HepG2 (cell line): Measurements from ENCODE around the gene HACE1. TPM values are rescaled to one million over a fixed set of nuclear protein-coding genes. Genes with fewer than 3 reads are reported as not detected.

Source experiments
- ATAC-seq: fragments of 200-7000 bp; cut with Tn5 transposase; 3 replicates; pipeline ENCODE4 v1.9.1; 2020; ENCODE audit warnings: mild to moderate bottlenecking, moderate library complexity
- BruUV-seq: library from RNA; stranded (reverse); fragments of 400-500 nt; replicated peaks from 2 replicates; lab custom pipeline; 2021; lab: Mats Ljungman, UMichigan
- CTCF ChIA-PET: fragments of 300-600 bp; formaldehyde crosslinking; extraction: SDS; loops from one replicate; lab custom pipeline; 2021; ENCODE audit warnings: low total read pairs, inconsistent platforms, low intra/inter-chr PET ratio; lab: Yijun Ruan, JAX
- POLR2A ChIA-PET: fragments of 350-600 bp; sonication (Branson Sonifier 250); formaldehyde crosslinking; loops from one replicate; lab custom pipeline; 2020; ENCODE audit warnings: antibody characterized with exemption, inconsistent platforms; lab: Yijun Ruan, JAX
- DNase-seq: peaks from one replicate; pipeline ENCODE4 v3.0.0-alpha.2; 2015; ENCODE audit warnings: low spot score
- FAIRE-seq: peaks from 3 replicates; lab custom pipeline; 2011; peaks lifted over from hg19 to GRCh38; lab: Jason Lieb, UNC
- H2AFZ ChIP-seq: one replicate; pipeline ENCODE4 v1.6.1; 2011; ENCODE audit warnings: low read length, inconsistent platforms
- H3K27ac ChIP-seq: fragments of 300-600 bp; 3 replicates; pipeline ENCODE4 v1.8.0; 2011; ENCODE audit warnings: mixed run types, mild to moderate bottlenecking, mixed read lengths, low read length, inconsistent platforms; ENCODE audit not compliant: insufficient read depth; ENCODE audit errors: extremely low read length
- H3K27me3 ChIP-seq, 2 experiments: fragments of 200-600 bp in 1 of 2; 2 replicates in 1 of 2; 3 replicates in 1 of 2; pipeline versions ENCODE4 v1.6.0 to v1.8.0; 2011; ENCODE audit warnings: low read length in 2 of 2, mild to moderate bottlenecking in 2 of 2, moderate library complexity in 2 of 2, inconsistent platforms in 1 of 2; ENCODE audit not compliant: insufficient read depth in 2 of 2, control insufficient read depth in 1 of 2
- H3K36me3 ChIP-seq, 2 experiments: fragments of 200-600 bp in 1 of 2; replicated peaks in 1 of 2; 2 replicates in 1 of 2; 3 replicates in 1 of 2; pipeline versions ENCODE4 v1.5.1 to v1.8.0; 2011; ENCODE audit warnings: low read length in 2 of 2, inconsistent platforms in 1 of 2; ENCODE audit not compliant: insufficient read depth in 2 of 2, control insufficient read depth in 1 of 2
- H3K4me1 ChIP-seq: 2 replicates; pipeline ENCODE4 v1.5.1; 2012; ENCODE audit warnings: low read length, inconsistent platforms; ENCODE audit not compliant: insufficient read depth
- H3K4me2 ChIP-seq: 2 replicates; pipeline ENCODE4 v1.6.0; 2011; ENCODE audit warnings: low read depth, low read length, inconsistent platforms
- H3K4me3 ChIP-seq, 3 experiments: fragments of 200-600 bp in 1 of 3; sonication (generic), shearing (Covaris generic) in 1 of 3; replicated peaks in 1 of 3; 2 replicates each; pipeline ENCODE4 v1.5.1; 2011 to 2016; ENCODE audit warnings: low read length in 3 of 3, inconsistent platforms in 2 of 3, low read depth in 2 of 3, mild to moderate bottlenecking in 2 of 3, control low read depth in 1 of 3, mixed read lengths in 1 of 3; ENCODE audit not compliant: insufficient read depth in 1 of 3
- H3K79me2 ChIP-seq: one replicate; pipeline ENCODE4 v1.6.1; 2011; ENCODE audit warnings: low read length, inconsistent platforms; ENCODE audit not compliant: insufficient read depth
- H3K9ac ChIP-seq: 2 replicates; pipeline ENCODE4 v1.6.0; 2011; ENCODE audit warnings: mild to moderate bottlenecking, low read depth, low read length, inconsistent platforms; ENCODE audit not compliant: insufficient read depth
- H3K9me3 ChIP-seq: 2 replicates; pipeline ENCODE4 v1.5.1; 2012; ENCODE audit warnings: mild to moderate bottlenecking, low read length
- H4K20me1 ChIP-seq: 2 replicates; pipeline ENCODE4 v1.6.0; 2011; ENCODE audit warnings: inconsistent platforms, mild to moderate bottlenecking, low read length, moderate library complexity; ENCODE audit not compliant: insufficient read depth
- CENPT ChIP-seq: sonication (generic); formaldehyde crosslinking; IDR thresholded peaks from 2 replicates; pipeline ENCODE4 v1.8.0; 2022; ENCODE audit warnings: low read depth, mild to moderate bottlenecking, moderate library complexity, missing genetic modification reagents
- GATAD1 ChIP-seq: IDR thresholded peaks from 2 replicates; pipeline ENCODE4 v1.6.1; 2016; ENCODE audit warnings: missing genetic modification reagents, missing compliant biosample characterization
- GTF2F1 ChIP-seq: fragments of 150-350 bp; IDR thresholded peaks from 2 replicates; pipeline ENCODE4 v1.6.1; 2014; ENCODE audit warnings: low read length
- HINFP ChIP-seq: sonication (generic); formaldehyde crosslinking; IDR thresholded peaks from 2 replicates; pipeline ENCODE4 v1.4.0; 2020; ENCODE audit warnings: low read depth, mild to moderate bottlenecking, missing genetic modification reagents
- NCOA2 ChIP-seq: sonication (generic); formaldehyde crosslinking; IDR thresholded peaks from 2 replicates; pipeline ENCODE4 v1.8.0; 2022; ENCODE audit warnings: inconsistent platforms
- NCOA5 ChIP-seq: sonication (generic); formaldehyde crosslinking; IDR thresholded peaks from 2 replicates; pipeline ENCODE4 v1.4.0; 2020; ENCODE audit warnings: missing genetic modification reagents
- NONO ChIP-seq, 2 experiments: fragments of 450-650 bp in 1 of 2; sonication (generic) in 1 of 2; formaldehyde crosslinking in 1 of 2; IDR thresholded peaks in 1 of 2; conservative IDR thresholded peaks in 1 of 2; 2 replicates each; pipeline versions ENCODE4 v1.6.1 to v1.8.0; 2017 to 2022; ENCODE audit warnings: mild to moderate bottlenecking in 1 of 2, missing genetic modification reagents in 1 of 2, moderate library complexity in 1 of 2
- PAXIP1 ChIP-seq: sonication (generic); formaldehyde crosslinking; conservative IDR thresholded peaks from 2 replicates; pipeline ENCODE4 v1.4.0; 2020; ENCODE audit warnings: mild to moderate bottlenecking, missing genetic modification reagents, moderate library complexity
- PCBP1 ChIP-seq: fragments of 200-400 bp; formaldehyde crosslinking; IDR thresholded peaks from 2 replicates; pipeline ENCODE4 v1.6.1; 2017; ENCODE audit warnings: mild to moderate bottlenecking, low read depth, low read length, borderline replicate concordance
- TCF7 ChIP-seq: sonication (generic); IDR thresholded peaks from 2 replicates; pipeline ENCODE4 v1.6.1; 2016; ENCODE audit warnings: antibody characterized with exemption, low read depth
- THYN1 ChIP-seq: sonication (generic); formaldehyde crosslinking; IDR thresholded peaks from 2 replicates; pipeline ENCODE4 v1.8.1; 2023; ENCODE audit warnings: low read depth, mild to moderate bottlenecking, moderate library complexity, missing genetic modification reagents, borderline replicate concordance
- TSC22D2 ChIP-seq: sonication (generic); formaldehyde crosslinking; IDR thresholded peaks from 2 replicates; pipeline ENCODE4 v1.5.1; 2020; ENCODE audit warnings: missing genetic modification reagents, mild to moderate bottlenecking, borderline replicate concordance
- ZBTB33 ChIP-seq: sonication (generic); formaldehyde crosslinking; IDR thresholded peaks from 2 replicates; pipeline ENCODE4 v1.4.0; 2020; ENCODE audit warnings: missing genetic modification reagents
- ZFAT ChIP-seq: sonication (generic); formaldehyde crosslinking; conservative IDR thresholded peaks from 2 replicates; pipeline ENCODE4 v1.8.1; 2023; ENCODE audit warnings: missing genetic modification reagents, inconsistent platforms
- ZNF329 ChIP-seq: sonication (generic); formaldehyde crosslinking; IDR thresholded peaks from 2 replicates; pipeline ENCODE4 v1.9.0; 2021; ENCODE audit warnings: low read depth, mild to moderate bottlenecking, missing genetic modification reagents
- ZNF350 ChIP-seq: sonication (generic); formaldehyde crosslinking; IDR thresholded peaks from 2 replicates; pipeline ENCODE4 v1.4.0; 2020; ENCODE audit warnings: mild to moderate bottlenecking, low read depth, missing genetic modification reagents, borderline replicate concordance
- ZNF354B ChIP-seq: sonication (generic); formaldehyde crosslinking; IDR thresholded peaks from 2 replicates; pipeline ENCODE4 v1.8.0; 2022; ENCODE audit warnings: mild to moderate bottlenecking, missing genetic modification reagents
- ZNF709 ChIP-seq: sonication (generic); formaldehyde crosslinking; IDR thresholded peaks from 2 replicates; pipeline ENCODE4 v1.5.0; 2020; ENCODE audit warnings: mild to moderate bottlenecking, missing genetic modification reagents
- ZNF747 ChIP-seq: sonication (generic); formaldehyde crosslinking; IDR thresholded peaks from 2 replicates; pipeline ENCODE4 v1.8.1; 2023; ENCODE audit warnings: missing genetic modification reagents, mild to moderate bottlenecking, borderline replicate concordance
- in situ Hi-C: cut with HindIII; loops from 2 replicates; pipeline ENCODE4 v1.10.0; 2017; ENCODE audit warnings: low pct_unique_long_range_greater_than_20kb; ENCODE audit not compliant: extremely low pct_ligation_motif_present
- intact Hi-C: fragments of 100-400 bp; cut with micrococcal nuclease; formaldehyde crosslinking; loops from one replicate; pipeline ENCODE4 v1.10.0; 2022; ENCODE audit not compliant: unreplicated experiment
- polyA plus RNA-seq, 8 experiments: library from polyadenylated mRNA; depleted of rRNA in 3 of 8; stranded (reverse) in 7 of 8; unstranded in 1 of 8; fragments of >200 nt; fragmentation: Illumina TruSeq in 4 of 8; extraction: Trizol in 4 of 8; gene quantifications; 2 replicates each; pipeline versions ENCODE4 v1.2.1 to v1.2.3, GENCODE V29; 2011 to 2016; ENCODE audit warnings: low read depth in 4 of 8, missing spikeins in 1 of 8, mixed read lengths in 1 of 8; ENCODE audit not compliant: insufficient read depth in 1 of 8
- total RNA-seq, 5 experiments: library from RNA; depleted of rRNA; stranded (reverse); fragments of >200 nt; fragmentation: Illumina TruSeq; extraction: Trizol; gene quantifications; 2 replicates each; pipeline ENCODE4 v1.2.3, GENCODE V29; 2016; ENCODE audit warnings: low read depth in 1 of 5

Gene HACE1
- total and polyA plus RNA-seq, 2 of the 13 experiments (the other 11 are each of a cell fraction or from before 2014, with no cell fraction given), result 8.9 to 11.4 TPM

DNA sequence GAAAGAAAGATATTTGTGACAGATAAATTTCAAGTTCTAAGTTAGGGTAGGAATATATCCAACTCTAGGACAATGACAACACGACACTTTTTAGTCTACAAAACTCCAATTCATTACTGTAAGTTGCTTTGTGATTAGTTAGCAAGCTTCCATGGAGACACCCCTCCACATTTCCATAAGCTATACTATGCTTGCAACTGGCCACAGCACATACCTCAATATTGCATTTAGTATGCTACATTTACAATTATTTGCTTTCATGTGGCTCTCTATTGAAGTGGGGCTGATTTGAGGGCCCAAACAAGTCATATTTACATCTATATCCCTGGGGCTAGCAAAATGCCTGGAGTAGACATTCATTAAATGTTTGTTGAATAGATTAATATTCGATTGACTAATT lies 129.3 kb downstream of the HACE1 start (continued):
- TF ChIP-seq PAXIP1 (CRISPR knock-in tag), result no peak
- no peak for TF ChIP-seq TCF7
- no peak for TF ChIP-seq ZFAT
- no peak for TF ChIP-seq GTF2F1
- no peak for TF ChIP-seq ZNF747 (CRISPR knock-in tag)
- no peak for TF ChIP-seq PCBP1

DNA sequence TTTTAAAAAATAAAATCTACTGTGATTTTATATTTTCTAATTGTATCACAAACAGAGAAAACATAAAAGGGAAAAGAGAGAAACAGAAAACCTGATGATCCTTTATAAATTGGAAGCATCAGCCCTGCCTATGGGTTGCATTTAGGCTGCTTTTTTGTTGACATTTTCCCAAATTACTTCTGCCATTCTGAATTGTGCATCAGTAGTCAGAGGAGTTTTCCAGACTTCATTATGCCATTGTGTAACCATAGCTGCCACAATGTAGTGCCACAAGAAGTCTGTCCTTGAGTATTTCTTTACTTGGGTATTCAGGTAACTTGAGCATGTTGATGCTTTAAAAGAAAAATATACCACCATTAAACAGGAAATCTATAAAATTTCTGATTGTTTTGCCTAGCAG lies 130.3 kb downstream of the HACE1 start:
- POLR2A ChIA-PET, result no interaction called here
- TF ChIP-seq ZNF354B (no peak), CENPT (no peak), ZNF329 (no peak), THYN1 (CRISPR knock-in tag) (no peak), ZBTB33 (CRISPR knock-in tag) (no peak), NCOA5 (CRISPR knock-in tag) (no peak), TSC22D2 (CRISPR knock-in tag) (no peak), ZNF709 (CRISPR knock-in tag) (no peak), NCOA2 (CRISPR knock-in tag) (no peak), ZNF350 (CRISPR knock-in tag) (no peak), GATAD1 (CRISPR knock-in tag) (no peak), NONO (IDR thresholded peaks at IDR 0.05) (no peak), NONO (CRISPR knock-in tag; conservative IDR thresholded peaks at IDR 0.05) (no peak), HINFP (no peak)

More for the DNA sequence above, 130.3 kb downstream of the HACE1 start:
- no peaks in the 10 kb centered on the region for H3K79me2 ChIP-seq
- no TSS peak for BruUV-seq
- FAIRE-seq (no peak), ATAC-seq (no peak), DNase-seq (no peak)
- no peaks in the 10 kb centered on the region for H3K4me1 ChIP-seq
- CTCF ChIA-PET, result no interaction called here
- H4K20me1 ChIP-seq, result no peaks in the 10 kb centered on the region
- intact Hi-C loops (no loop called here), in situ Hi-C loops (no loop called here)
- no peak overlapping the region for H3K27ac ChIP-seq
- H2AFZ ChIP-seq, result no peak overlapping the region
- H3K9me3 ChIP-seq, result no peaks in the 10 kb centered on the region
- no peaks in the 10 kb centered on the region for H3K27me3 ChIP-seq
- H3K36me3 ChIP-seq, result no peaks in the 10 kb centered on the region
- no peak overlapping the region for H3K4me2 ChIP-seq
- H3K4me3 ChIP-seq, result no peak overlapping the region
- no peak overlapping the region for H3K9ac ChIP-seq
